HG03095 (cell line): ENCODE results near the gene FAM193A.
A peak's percentile ranks its signal among the peaks of the same experiment; 100 is the strongest.
"Not testable (repeated sequence)": the region's sequence is repeated elsewhere in the genome, so short reads cannot be mapped to it uniquely, and the experiment has no call there.

Source experiments
- ATAC-seq: cut with Tn5 transposase; IDR thresholded peaks from one replicate; pipeline ENCODE4 v1.9.1; 2021; ENCODE audit warnings: moderate library complexity; ENCODE audit not compliant: unreplicated experiment

The FAM193A gene

GRCh38 chr4:2743518-2744445 is 207.3 kb downstream of the FAM193A start:
- no peak for ATAC-seq

- ATAC-seq, result no peak
Observed at GRCh38 chr4:2744576-2745270, 208.3 kb downstream of the FAM193A start.

GRCh38 chr4:2745516-2745915 is 209.1 kb downstream of the FAM193A start:
- no peak for ATAC-seq

GRCh38 chr4:2745981-2746806 is 209.7 kb downstream of the FAM193A start:
- peak; percentile 93 for ATAC-seq

- ATAC-seq, result no peak
Observed at GRCh38 chr4:2746891-2747695, 210.6 kb downstream of the FAM193A start.

- no peak for ATAC-seq
Observed at GRCh38 chr4:2750719-2751605, 214.5 kb downstream of the FAM193A start.

- ATAC-seq, result no peak
Observed at GRCh38 chr4:2753436-2753835, 217.0 kb downstream of the FAM193A start.

- no peak for ATAC-seq
Observed at GRCh38 chr4:2754848-2755819, 218.7 kb downstream of the FAM193A start.

- peak; percentile 54 for ATAC-seq
Observed at GRCh38 chr4:2755821-2756690, 219.6 kb downstream of the FAM193A start, which contains the start of gene TNIP2. TNIP2 (minus strand) TSS chr4:2756336; CDS start chr4:2756289, 47 bp downstream.

- ATAC-seq, result no peak
Observed at GRCh38 chr4:2756691-2757350, 220.4 kb downstream of the FAM193A start.

- no peak for ATAC-seq
Observed at GRCh38 chr4:2757426-2757825, 221.0 kb downstream of the FAM193A start.

- no peak for ATAC-seq
Observed at GRCh38 chr4:2761035-2761923, 224.8 kb downstream of the FAM193A start.

GRCh38 chr4:2762048-2762447 is 225.6 kb downstream of the FAM193A start:
- no peak for ATAC-seq

GRCh38 chr4:2762486-2763370 is 226.3 kb downstream of the FAM193A start:
- not testable (repeated sequence) for ATAC-seq
